ENCODE measurements around the gene RTCB. TPM values are rescaled to one million over a fixed set of nuclear protein-coding genes. Genes with fewer than 3 reads are reported as not detected.

Gene RTCB
- total RNA-seq, 6 experiments from 2014 or later = 89.9 to 95.6 (median 92.4) TPM

- H3K4me3 Mint-ChIP-seq = no peak overlapping the region
- H3K9me3 Mint-ChIP-seq = no peaks in the 10 kb centered on the region
- H3K27ac Mint-ChIP-seq = no peak overlapping the region
- H3K36me3 Mint-ChIP-seq (ENCODE audit: low read depth) = no peaks in the 10 kb centered on the region
- peaks cover 29% of the 10 kb centered on the region for H3K27me3 Mint-ChIP-seq (ENCODE audit: insufficient read depth)
- no peak for TF ChIP-seq CTCF (IDR thresholded peaks at IDR 0.05)
- DNase-seq = no peak
- H3K4me1 Mint-ChIP-seq (ENCODE audit: low read depth) = peaks cover 11% of the 10 kb centered on the region; the same call in 1 of the 2 replicates
These were observed 4.6 kb upstream of the RTCB start for GRCh38 chr22:32416556-32417085.

GRCh38 chr22:32414191-32414590 lies 2.1 kb upstream of the RTCB start:
- H3K4me3 Mint-ChIP-seq = no peak overlapping the region

GRCh38 chr22:32413719-32414118 lies 1.7 kb upstream of the RTCB start:
- Mint-ChIP-seq H3K27ac (no peak overlapping the region), H3K9me3 (no peaks in the 10 kb centered on the region), H3K27me3 (ENCODE audit: insufficient read depth) (peaks cover 22% of the 10 kb centered on the region), H3K36me3 (ENCODE audit: low read depth) (0 out of 2 replicates have a peak, but pooled peaks cover 4% of the 10 kb centered on the region), H3K4me3 (no peak overlapping the region), H3K4me1 (ENCODE audit: low read depth) (peaks cover 27% of the 10 kb centered on the region)
- peak; percentile 77 for TF ChIP-seq CTCF (IDR thresholded peaks at IDR 0.05)
- peak; percentile 33 for DNase-seq

More at GRCh38 chr22:32414191-32414590, 2.1 kb upstream of the RTCB start:
- H3K9me3 Mint-ChIP-seq = no peaks in the 10 kb centered on the region
- H3K4me1 Mint-ChIP-seq (ENCODE audit: low read depth) = peaks cover 27% of the 10 kb centered on the region
- no peak overlapping the region for H3K27ac Mint-ChIP-seq
- TF ChIP-seq CTCF (IDR thresholded peaks at IDR 0.05) = no peak
- no peak for DNase-seq
- peaks cover 27% of the 10 kb centered on the region for H3K27me3 Mint-ChIP-seq (ENCODE audit: insufficient read depth)
- 0 out of 2 replicates have a peak, but pooled peaks cover 4% of the 10 kb centered on the region for H3K36me3 Mint-ChIP-seq (ENCODE audit: low read depth)

- peak overlapping the region; percentile 90 for H3K27ac Mint-ChIP-seq
- H3K9me3 Mint-ChIP-seq = no peaks in the 10 kb centered on the region
- peaks cover 15% of the 10 kb centered on the region for H3K36me3 Mint-ChIP-seq (ENCODE audit: low read depth)
- DNase-seq = peak; percentile 15
- peak overlapping the region; percentile 98 for H3K4me3 Mint-ChIP-seq
- H3K27me3 Mint-ChIP-seq (ENCODE audit: insufficient read depth) = peaks cover 6% of the 10 kb centered on the region
- H3K4me1 Mint-ChIP-seq (ENCODE audit: low read depth) = peaks cover 27% of the 10 kb centered on the region
- no peak for TF ChIP-seq CTCF (IDR thresholded peaks at IDR 0.05)
These were observed 645 bp downstream of the RTCB start for GRCh38 chr22:32411402-32411801.

- DNase-seq = no peak
- Mint-ChIP-seq H3K27me3 (ENCODE audit: insufficient read depth) (peaks cover 6% of the 10 kb centered on the region), H3K36me3 (ENCODE audit: low read depth) (peaks cover 21% of the 10 kb centered on the region), H3K4me1 (ENCODE audit: low read depth) (peaks cover 27% of the 10 kb centered on the region), H3K9me3 (no peaks in the 10 kb centered on the region), H3K27ac (no peak overlapping the region; the same call in 1 of the 2 replicates), H3K4me3 (peak overlapping the region; percentile 98)
- no peak for TF ChIP-seq CTCF (IDR thresholded peaks at IDR 0.05)
These were observed 1.6 kb downstream of the RTCB start for GRCh38 chr22:32410459-32410858.

All from HFFc6 (cell line).